Testis (tissue), 2 donors: ENCODE data around the gene LAMB4.

ENCODE experiments used
- POLR2A ChIP-seq: fragments of 450-650 bp; IDR thresholded peaks from one replicate; pipeline ENCODE4 v1.6.1; 2017; ENCODE audit warnings: antibody characterized with exemption, mild to moderate bottlenecking, moderate library complexity
- TF ChIP-seq, protein P1 (sequence below), 3 experiments: fragments of 450-650 bp in 2 of 3; fragments of 200-600 bp in 1 of 3; sonication (generic) in 1 of 3; IDR thresholded peaks; one replicate each; pipeline ENCODE4 v1.5.1; 2016 to 2019; ENCODE audit warnings: antibody characterized with exemption in 3 of 3, mild to moderate bottlenecking in 2 of 3, moderate library complexity in 1 of 3

DNA sequence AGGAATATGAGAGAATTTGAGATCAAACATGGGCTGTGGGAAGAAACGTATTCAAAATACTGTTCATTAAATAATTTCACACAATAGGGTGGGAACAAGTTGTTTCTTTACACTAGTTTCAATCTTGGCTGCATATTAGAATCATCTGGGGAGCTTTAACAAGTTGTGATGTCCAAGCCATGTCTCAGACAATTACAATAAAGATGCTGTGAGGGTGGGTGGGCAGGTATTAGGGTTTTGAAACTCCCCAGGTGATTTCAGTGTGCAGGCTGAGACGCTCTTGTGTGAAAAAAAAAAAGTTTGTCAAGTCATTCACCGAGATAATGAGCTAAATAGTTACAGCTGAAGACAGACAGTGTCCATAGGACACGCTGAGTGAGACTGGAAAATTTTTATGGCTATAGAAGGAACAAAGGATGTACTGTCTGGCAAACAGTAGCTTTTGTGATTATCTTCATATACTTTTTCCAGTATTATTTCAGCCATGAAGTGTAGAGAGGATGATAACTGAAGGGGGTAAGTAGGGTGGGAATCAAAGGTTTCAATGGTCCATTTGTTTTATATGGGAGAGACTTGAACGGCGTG is 12.6 kb upstream of the LAMB4 start:
- TF ChIP-seq, protein P1, sequence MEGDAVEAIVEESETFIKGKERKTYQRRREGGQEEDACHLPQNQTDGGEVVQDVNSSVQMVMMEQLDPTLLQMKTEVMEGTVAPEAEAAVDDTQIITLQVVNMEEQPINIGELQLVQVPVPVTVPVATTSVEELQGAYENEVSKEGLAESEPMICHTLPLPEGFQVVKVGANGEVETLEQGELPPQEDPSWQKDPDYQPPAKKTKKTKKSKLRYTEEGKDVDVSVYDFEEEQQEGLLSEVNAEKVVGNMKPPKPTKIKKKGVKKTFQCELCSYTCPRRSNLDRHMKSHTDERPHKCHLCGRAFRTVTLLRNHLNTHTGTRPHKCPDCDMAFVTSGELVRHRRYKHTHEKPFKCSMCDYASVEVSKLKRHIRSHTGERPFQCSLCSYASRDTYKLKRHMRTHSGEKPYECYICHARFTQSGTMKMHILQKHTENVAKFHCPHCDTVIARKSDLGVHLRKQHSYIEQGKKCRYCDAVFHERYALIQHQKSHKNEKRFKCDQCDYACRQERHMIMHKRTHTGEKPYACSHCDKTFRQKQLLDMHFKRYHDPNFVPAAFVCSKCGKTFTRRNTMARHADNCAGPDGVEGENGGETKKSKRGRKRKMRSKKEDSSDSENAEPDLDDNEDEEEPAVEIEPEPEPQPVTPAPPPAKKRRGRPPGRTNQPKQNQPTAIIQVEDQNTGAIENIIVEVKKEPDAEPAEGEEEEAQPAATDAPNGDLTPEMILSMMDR (IDR thresholded peaks at IDR 0.05): no peak
- TF ChIP-seq POLR2A: no peak
